Mesendoderm (in vitro differentiated cells): Measurements from ENCODE around the gene HOXD3.
A peak's percentile ranks its signal among the peaks of the same experiment; 100 is the strongest.

Experiments used
- DNase-seq: peaks from one replicate; pipeline ENCODE4 v3.0.0; 2013
- H2AK5ac ChIP-seq: 2 replicates; pipeline ENCODE4 v1.6.1; 2013; ENCODE audit warnings: low read length, inconsistent platforms
- H2BK120ac ChIP-seq: 2 replicates; pipeline ENCODE4 v1.6.1; 2013; ENCODE audit warnings: low read depth, mild to moderate bottlenecking, low read length, moderate library complexity, mixed read lengths
- H2BK15ac ChIP-seq: replicated peaks from 2 replicates; pipeline ENCODE4 v1.6.1; 2013; ENCODE audit warnings: low read depth, mild to moderate bottlenecking, moderate library complexity
- H2BK5ac ChIP-seq: 2 replicates; pipeline ENCODE4 v1.6.1; 2013; ENCODE audit warnings: low read length, inconsistent platforms
- H3K18ac ChIP-seq: 2 replicates; pipeline ENCODE4 v1.6.1; 2013; ENCODE audit warnings: mild to moderate bottlenecking, low read length, mixed read lengths
- H3K23ac ChIP-seq: one replicate; pipeline ENCODE4 v1.6.1; 2013; ENCODE audit warnings: low read length
- H3K27ac ChIP-seq: 2 replicates; pipeline ENCODE4 v1.5.1; 2013; ENCODE audit warnings: low read depth, mild to moderate bottlenecking, inconsistent platforms, low read length, moderate library complexity
- H3K27me3 ChIP-seq: 2 replicates; pipeline ENCODE4 v1.6.1; 2013; ENCODE audit warnings: low read length, control low read depth, mild to moderate bottlenecking, inconsistent platforms; ENCODE audit not compliant: insufficient read depth, poor library complexity
- H3K36me3 ChIP-seq: 2 replicates; pipeline ENCODE4 v1.6.1; 2013; ENCODE audit warnings: low read length, inconsistent platforms; ENCODE audit not compliant: control insufficient read depth, insufficient read depth
- H3K4ac ChIP-seq: one replicate; pipeline ENCODE4 v1.6.1; 2013; ENCODE audit warnings: low read depth, mild to moderate bottlenecking, low read length, moderate library complexity
- H3K4me1 ChIP-seq: 2 replicates; pipeline ENCODE4 v1.6.1; 2013; ENCODE audit warnings: low read depth, low read length, inconsistent platforms; ENCODE audit not compliant: control insufficient read depth
- H3K4me2 ChIP-seq: 2 replicates; pipeline ENCODE4 v1.6.1; 2013; ENCODE audit warnings: low read length
- H3K4me3 ChIP-seq: 2 replicates; pipeline ENCODE4 v1.5.1; 2013; ENCODE audit warnings: mild to moderate bottlenecking, low read length
- H3K56ac ChIP-seq: one replicate; pipeline ENCODE4 v1.6.1; 2013; ENCODE audit warnings: low read length
- H3K79me1 ChIP-seq: 2 replicates; pipeline ENCODE4 v1.6.1; 2013; ENCODE audit warnings: low read length, inconsistent platforms
- H3K79me2 ChIP-seq: 2 replicates; pipeline ENCODE4 v1.6.1; 2013; ENCODE audit warnings: mild to moderate bottlenecking, low read length; ENCODE audit not compliant: control insufficient read depth, insufficient read depth
- H3K9ac ChIP-seq: 2 replicates; pipeline ENCODE4 v1.6.1; 2013; ENCODE audit warnings: low read length, inconsistent platforms
- H4K5ac ChIP-seq: one replicate; pipeline ENCODE4 v1.6.1; 2013; ENCODE audit warnings: low read length
- H4K8ac ChIP-seq: one replicate; pipeline ENCODE4 v1.6.1; 2013; ENCODE audit warnings: low read depth, mild to moderate bottlenecking, control low read depth, low read length, moderate library complexity
- WGBS: extraction: QIAGEN DNeasy Blood & Tissue Kit; methylation state at CpG from one replicate; pipeline ENCODE4 v1.1.7; 2013; ENCODE audit warnings: low lambda C conversion rate, missing lambda C conversion rate; ENCODE audit not compliant: insufficient coverage; ENCODE audit errors: extremely low coverage; 5-methylcytosine and 5-hydroxymethylcytosine counted together

The HOXD3 gene

GRCh38 chr2:176156301-176156806 is 753 bp upstream of the HOXD3 start:
- Histone ChIP-seq H3K4me1 (peaks cover 3% of the 10 kb centered on the region), H3K4ac (no peak overlapping the region), H2BK5ac (no peak overlapping the region), H2BK15ac (no peak overlapping the region), H3K36me3 (no peaks in the 10 kb centered on the region), H4K5ac (no peak overlapping the region), H3K4me3 (no peak overlapping the region), H2BK120ac (no peak overlapping the region), H3K79me2 (no peaks in the 10 kb centered on the region), H4K8ac (no peak overlapping the region), H3K18ac (no peak overlapping the region), H3K9ac (no peak overlapping the region), H3K79me1 (no peaks in the 10 kb centered on the region), H2AK5ac (no peak overlapping the region), H3K56ac (no peak overlapping the region), H3K23ac (no peak overlapping the region), H3K27me3 (peaks cover 87% of the 10 kb centered on the region), H3K27ac (no peak overlapping the region), H3K4me2 (no peak overlapping the region)
- no peak for DNase-seq
- no CpG with 5 or more reads among the region's 8 CpGs for WGBS

- Histone ChIP-seq H2BK15ac (no peak overlapping the region), H3K56ac (peak overlapping the region; percentile 70), H4K5ac (no peak overlapping the region), H3K79me1 (no peaks in the 10 kb centered on the region), H3K27ac (no peak overlapping the region), H3K4me2 (no peak overlapping the region), H3K4me1 (peaks cover 3% of the 10 kb centered on the region), H3K4me3 (no peak overlapping the region), H3K79me2 (no peaks in the 10 kb centered on the region), H3K36me3 (no peaks in the 10 kb centered on the region), H3K18ac (no peak overlapping the region), H2BK5ac (no peak overlapping the region), H3K4ac (no peak overlapping the region), H2AK5ac (no peak overlapping the region), H2BK120ac (no peak overlapping the region), H4K8ac (no peak overlapping the region), H3K27me3 (peaks cover 88% of the 10 kb centered on the region), H3K23ac (no peak overlapping the region), H3K9ac (no peak overlapping the region)
- WGBS, result no CpG with 5 or more reads among the region's 43 CpGs
- DNase-seq, result peak; percentile 55
Measured at GRCh38 chr2:176157499-176158185, 535 bp downstream of the HOXD3 start.

GRCh38 chr2:176158186-176158591 is 1.1 kb downstream of the HOXD3 start:
- Histone ChIP-seq H2BK5ac (no peak overlapping the region), H3K56ac (no peak overlapping the region), H2BK15ac (no peak overlapping the region), H3K9ac (no peak overlapping the region), H3K23ac (no peak overlapping the region), H2BK120ac (no peak overlapping the region), H3K4me1 (peaks cover 3% of the 10 kb centered on the region), H4K8ac (no peak overlapping the region), H4K5ac (no peak overlapping the region), H3K79me1 (no peaks in the 10 kb centered on the region), H3K18ac (no peak overlapping the region), H3K27me3 (peaks cover 89% of the 10 kb centered on the region), H3K27ac (no peak overlapping the region), H3K36me3 (no peaks in the 10 kb centered on the region), H3K4me3 (no peak overlapping the region), H3K4me2 (peak overlapping the region; percentile 32), H3K4ac (no peak overlapping the region), H3K79me2 (no peaks in the 10 kb centered on the region), H2AK5ac (no peak overlapping the region)
- DNase-seq, result peak; percentile 58
- no CpG with 5 or more reads among the region's 22 CpGs for WGBS

- Histone ChIP-seq H3K9ac (no peak overlapping the region), H2BK5ac (no peak overlapping the region), H4K5ac (no peak overlapping the region), H3K79me1 (no peaks in the 10 kb centered on the region), H3K4me2 (no peak overlapping the region), H3K27me3 (peaks cover 91% of the 10 kb centered on the region), H3K4ac (no peak overlapping the region), H2BK120ac (no peak overlapping the region), H3K36me3 (no peaks in the 10 kb centered on the region), H3K18ac (no peak overlapping the region), H3K4me3 (no peak overlapping the region), H3K23ac (no peak overlapping the region), H3K27ac (no peak overlapping the region), H4K8ac (no peak overlapping the region), H2AK5ac (no peak overlapping the region), H3K79me2 (no peaks in the 10 kb centered on the region), H3K4me1 (peaks cover 3% of the 10 kb centered on the region), H2BK15ac (no peak overlapping the region), H3K56ac (peak overlapping the region; percentile 25)
- DNase-seq, result peak; percentile 83
- no CpG with 5 or more reads among the region's 39 CpGs for WGBS
Measured at GRCh38 chr2:176158855-176159662, 2.0 kb downstream of the HOXD3 start.

GRCh38 chr2:176159663-176160250 is 2.6 kb downstream of the HOXD3 start:
- H3K4me1 ChIP-seq, result peaks cover 3% of the 10 kb centered on the region
- H3K9ac ChIP-seq, result peak overlapping the region; percentile 4
- WGBS, result no CpG with 5 or more reads among the region's 44 CpGs
- no peak overlapping the region for H3K27ac ChIP-seq
- H3K79me2 ChIP-seq, result no peaks in the 10 kb centered on the region
- peak overlapping the region; percentile 74 for H3K23ac ChIP-seq
- no peak overlapping the region for H4K5ac ChIP-seq
- H3K18ac ChIP-seq, result peak overlapping the region; percentile 6
- peaks cover 92% of the 10 kb centered on the region for H3K27me3 ChIP-seq
- H2BK5ac ChIP-seq, result no peak overlapping the region
- H4K8ac ChIP-seq, result no peak overlapping the region
- H3K4ac ChIP-seq, result no peak overlapping the region
- H3K79me1 ChIP-seq, result no peaks in the 10 kb centered on the region
- H3K56ac ChIP-seq, result peak overlapping the region; percentile 18
- no peak overlapping the region for H2BK15ac ChIP-seq
- DNase-seq, result peak; percentile 57
- no peaks in the 10 kb centered on the region for H3K36me3 ChIP-seq
- H3K4me3 ChIP-seq, result no peak overlapping the region
- no peak overlapping the region for H2BK120ac ChIP-seq
- H3K4me2 ChIP-seq, result peak overlapping the region; percentile 24
- H2AK5ac ChIP-seq, result no peak overlapping the region
